GM21447 (cell line): ENCODE data around the gene KCNAB1.

Experiments
- ATAC-seq: cut with Tn5 transposase; IDR thresholded peaks from one replicate; pipeline ENCODE4 v1.9.1; 2021; ENCODE audit not compliant: unreplicated experiment

The KCNAB1 gene

GRCh38 chr3:156397534-156397933 lies 277.2 kb downstream of the KCNAB1 start:
- no peak for ATAC-seq

- ATAC-seq, result no peak
Observed at GRCh38 chr3:156400062-156400461, 279.7 kb downstream of the KCNAB1 start.

GRCh38 chr3:156400735-156401134 lies 280.4 kb downstream of the KCNAB1 start:
- ATAC-seq, result no peak

GRCh38 chr3:156404217-156404616 lies 283.8 kb downstream of the KCNAB1 start:
- ATAC-seq, result no peak

GRCh38 chr3:156406393-156406792 lies 286.0 kb downstream of the KCNAB1 start:
- ATAC-seq, result no peak

GRCh38 chr3:156407617-156408225 lies 287.3 kb downstream of the KCNAB1 start:
- no peak for ATAC-seq

- ATAC-seq, result no peak
Observed at GRCh38 chr3:156409694-156410093, 289.3 kb downstream of the KCNAB1 start.

GRCh38 chr3:156412600-156412999 lies 292.2 kb downstream of the KCNAB1 start:
- ATAC-seq, result no peak

GRCh38 chr3:156413293-156413892 lies 293.0 kb downstream of the KCNAB1 start:
- ATAC-seq, result no peak

- ATAC-seq, result no peak
Observed at GRCh38 chr3:156416846-156417558, 296.6 kb downstream of the KCNAB1 start.

- ATAC-seq, result no peak
Observed at GRCh38 chr3:156417559-156418132, 297.3 kb downstream of the KCNAB1 start.

- no peak for ATAC-seq
Observed at GRCh38 chr3:156418428-156418827, 298.1 kb downstream of the KCNAB1 start.

GRCh38 chr3:156421534-156421933 lies 301.2 kb downstream of the KCNAB1 start:
- no peak for ATAC-seq

GRCh38 chr3:156424758-156425157 lies 304.4 kb downstream of the KCNAB1 start:
- no peak for ATAC-seq

- no peak for ATAC-seq
Observed at GRCh38 chr3:156425651-156426050, 305.3 kb downstream of the KCNAB1 start.

GRCh38 chr3:156429125-156429524 lies 308.7 kb downstream of the KCNAB1 start:
- no peak for ATAC-seq

GRCh38 chr3:156431334-156432124 lies 311.2 kb downstream of the KCNAB1 start:
- no peak for ATAC-seq

- no peak for ATAC-seq
Observed at GRCh38 chr3:156432563-156432962, 312.2 kb downstream of the KCNAB1 start.

- ATAC-seq, result no peak
Observed at GRCh38 chr3:156433138-156433537, 312.8 kb downstream of the KCNAB1 start.

- no peak for ATAC-seq
Observed at GRCh38 chr3:156433910-156434309, 313.5 kb downstream of the KCNAB1 start.

- no peak for ATAC-seq
Observed at GRCh38 chr3:156434921-156435320, 314.5 kb downstream of the KCNAB1 start.
